Suprapubic skin (tissue), 4 donors: Measurements from ENCODE around the gene ASCC1.

Source experiments
- CTCF ChIP-seq, 2 donors: fragments of 200-600 bp in 1 of 2; fragments of 450-650 bp in 1 of 2; sonication (generic) in 1 of 2; IDR thresholded peaks; one replicate each; pipeline ENCODE4 v1.5.1; 2016 to 2019; ENCODE audit warnings: antibody characterized with exemption in 2 of 2, mild to moderate bottlenecking in 1 of 2, moderate library complexity in 1 of 2
- EP300 ChIP-seq: sonication (generic); formaldehyde crosslinking; IDR thresholded peaks from one replicate; pipeline ENCODE4 v1.6.1; 2017; ENCODE audit warnings: antibody characterized with exemption
- POLR2A ChIP-seq, 2 donors: fragments of 450-650 bp; IDR thresholded peaks; one replicate each; pipeline ENCODE4 v1.6.1; 2017; ENCODE audit warnings: antibody characterized with exemption in 2 of 2, mild to moderate bottlenecking in 2 of 2, moderate library complexity in 2 of 2
- POLR2AphosphoS5 ChIP-seq, 3 donors: sonication (generic); formaldehyde crosslinking; IDR thresholded peaks; one replicate each; pipeline ENCODE4 v1.6.1; 2017; ENCODE audit warnings: antibody characterized with exemption in 3 of 3

- TF ChIP-seq CTCF (IDR thresholded peaks at IDR 0.05) (no peak), POLR2A (IDR thresholded peaks at IDR 0.05) (no peak), POLR2AphosphoS5 (IDR thresholded peaks at IDR 0.05) (no peak), EP300 (no peak)
Observed at GRCh38 chr10:72069751-72070526, 146.1 kb downstream of the ASCC1 start.
